ENCODE measurements around the gene TSC2. TPM values are rescaled to one million over a fixed set of nuclear protein-coding genes. Genes with fewer than 3 reads are reported as not detected.
A peak's percentile ranks its signal among the peaks of the same experiment; 100 is the strongest.

The TSC2 gene
- total RNA-seq, 1 experiment from 2014 or later, result 134 TPM

DNA sequence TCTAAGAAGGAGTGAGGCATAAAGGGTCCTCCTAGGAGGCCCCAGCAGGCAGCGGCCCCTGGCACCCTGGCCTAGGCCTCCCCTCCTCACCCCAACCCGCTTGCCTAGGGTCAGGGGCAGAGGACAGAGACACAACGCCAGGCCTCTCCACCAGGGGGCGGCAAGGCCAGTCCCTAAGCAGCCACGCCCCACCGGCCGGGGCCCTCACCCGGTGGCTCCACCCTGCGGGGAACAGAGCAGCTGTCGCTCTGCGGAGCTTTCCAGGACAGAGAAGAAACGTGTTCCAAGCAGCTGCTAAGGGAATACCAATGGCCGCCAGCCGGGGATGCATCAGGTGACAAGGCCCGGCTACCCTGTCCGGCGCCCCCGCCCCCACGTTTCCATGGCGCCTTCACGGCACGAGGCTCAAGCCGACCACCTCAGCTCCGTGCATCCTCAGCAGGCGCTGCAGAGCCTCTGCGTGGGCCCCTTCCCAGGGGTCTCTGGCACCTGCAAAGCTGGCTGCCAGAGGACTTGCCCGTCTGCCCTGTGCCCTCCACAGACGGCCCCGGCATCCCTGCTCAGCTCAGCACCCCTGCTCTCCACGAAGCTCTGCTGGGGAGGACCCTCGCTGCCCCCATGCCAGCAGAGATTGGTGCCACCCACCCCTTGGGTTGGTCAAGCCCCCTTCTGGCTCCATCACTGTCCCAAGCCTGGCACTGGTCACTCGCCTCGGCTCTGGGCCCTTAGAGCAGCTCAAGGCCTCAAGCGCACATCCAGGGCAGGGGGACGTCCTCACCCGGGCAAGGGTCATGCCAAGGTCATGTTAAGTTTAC is 43.8 kb upstream of the TSC2 start:
- POLR2A ChIA-PET, result interaction anchor here (0.6 to 3.0 kb wide), 6 partner anchors 12 to 147 kb away, joined by 3 to 13 read pairs (median 5); partner anchors contain the start of genes NTHL1, RPS2 and TSC2
- peak overlapping the region; percentile 27; the same call in 1 of the 2 replicates for H3K4me3 Mint-ChIP-seq
- CTCF ChIA-PET, result interaction anchor here (0.6 to 3.9 kb wide), 68 partner anchors 11 to 949 kb away, joined by 3 to 82 read pairs (median 6); partner anchors contain the start of genes CASKIN1, CEMP1, GFER and MSRB1
- no peak overlapping the region for H3K27ac Mint-ChIP-seq
- peaks cover 19% of the 10 kb centered on the region for H3K36me3 Mint-ChIP-seq
- no peaks in the 10 kb centered on the region for H3K9me3 Mint-ChIP-seq
- TF ChIP-seq ZNF232 (CRISPR knock-in tag; IDR thresholded peaks at IDR 0.05), result no peak
- TF ChIP-seq CTCF (IDR thresholded peaks at IDR 0.05), result peak; percentile 92
- 0 out of 2 replicates have a peak, but pooled peaks have one; percentile 54 for TF ChIP-seq CREM (CRISPR knock-in tag; IDR thresholded peaks at IDR 0.05)
- peak; percentile 78 for TF ChIP-seq USF1 (CRISPR knock-in tag; IDR thresholded peaks at IDR 0.05)
- no peak for TF ChIP-seq GTF2I (CRISPR knock-in tag; conservative IDR thresholded peaks at IDR 0.05)
- 0 out of 2 replicates have a peak, but pooled peaks have one; percentile 13 for TF ChIP-seq ZNF317 (CRISPR knock-in tag; IDR thresholded peaks at IDR 0.05; ENCODE audit: borderline replicate concordance, low read depth)
- TF ChIP-seq, protein P1, sequence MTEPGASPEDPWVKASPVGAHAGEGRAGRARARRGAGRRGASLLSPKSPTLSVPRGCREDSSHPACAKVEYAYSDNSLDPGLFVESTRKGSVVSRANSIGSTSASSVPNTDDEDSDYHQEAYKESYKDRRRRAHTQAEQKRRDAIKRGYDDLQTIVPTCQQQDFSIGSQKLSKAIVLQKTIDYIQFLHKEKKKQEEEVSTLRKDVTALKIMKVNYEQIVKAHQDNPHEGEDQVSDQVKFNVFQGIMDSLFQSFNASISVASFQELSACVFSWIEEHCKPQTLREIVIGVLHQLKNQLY (CRISPR knock-in tag; IDR thresholded peaks at IDR 0.05), result no peak
- peak; percentile 74 for TF ChIP-seq USF2 (CRISPR knock-in tag; IDR thresholded peaks at IDR 0.05)
- no peak for TF ChIP-seq ZNF423 (CRISPR knock-in tag; IDR thresholded peaks at IDR 0.05)
- TF ChIP-seq JUN (CRISPR knock-in tag; IDR thresholded peaks at IDR 0.05), result no peak
- TF ChIP-seq ETV6 (CRISPR knock-in tag; IDR thresholded peaks at IDR 0.05), result peak; percentile 85; the same call in 1 of the 2 replicates
- TF ChIP-seq NR3C1 (CRISPR knock-in tag; conservative IDR thresholded peaks at IDR 0.05; ENCODE audit: low read depth), result no peak
- no peak for TF ChIP-seq ATF1 (CRISPR knock-in tag; IDR thresholded peaks at IDR 0.05)
- no peak for TF ChIP-seq SOX15 (CRISPR knock-in tag; IDR thresholded peaks at IDR 0.05)
- TF ChIP-seq, protein P2, sequence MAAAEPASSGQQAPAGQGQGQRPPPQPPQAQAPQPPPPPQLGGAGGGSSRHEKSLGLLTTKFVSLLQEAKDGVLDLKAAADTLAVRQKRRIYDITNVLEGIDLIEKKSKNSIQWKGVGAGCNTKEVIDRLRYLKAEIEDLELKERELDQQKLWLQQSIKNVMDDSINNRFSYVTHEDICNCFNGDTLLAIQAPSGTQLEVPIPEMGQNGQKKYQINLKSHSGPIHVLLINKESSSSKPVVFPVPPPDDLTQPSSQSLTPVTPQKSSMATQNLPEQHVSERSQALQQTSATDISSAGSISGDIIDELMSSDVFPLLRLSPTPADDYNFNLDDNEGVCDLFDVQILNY (CRISPR knock-in tag; IDR thresholded peaks at IDR 0.05), result 0 out of 2 replicates have a peak, but pooled peaks have one; percentile 15
- 0 out of 2 replicates have a peak, but pooled peaks have one; percentile 32 for TF ChIP-seq FOXK1 (CRISPR knock-in tag; IDR thresholded peaks at IDR 0.05)
- no peak for TF ChIP-seq ESRRA (CRISPR knock-in tag; IDR thresholded peaks at IDR 0.05; ENCODE audit: borderline replicate concordance)
- TF ChIP-seq HMGXB4 (CRISPR knock-in tag; IDR thresholded peaks at IDR 0.05), result peak; percentile 49; the same call in 1 of the 2 replicates
- no peak for TF ChIP-seq ERG (CRISPR knock-in tag; IDR thresholded peaks at IDR 0.05)
- TF ChIP-seq ZNF281 (CRISPR knock-in tag; IDR thresholded peaks at IDR 0.05), result no peak
- TF ChIP-seq, protein P3, sequence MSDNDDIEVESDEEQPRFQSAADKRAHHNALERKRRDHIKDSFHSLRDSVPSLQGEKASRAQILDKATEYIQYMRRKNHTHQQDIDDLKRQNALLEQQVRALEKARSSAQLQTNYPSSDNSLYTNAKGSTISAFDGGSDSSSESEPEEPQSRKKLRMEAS (CRISPR knock-in tag; IDR thresholded peaks at IDR 0.05), result peak; percentile 79; the same call in 1 of the 2 replicates
- TF ChIP-seq SP1 (CRISPR knock-in tag; conservative IDR thresholded peaks at IDR 0.05), result peak; percentile 82
- TF ChIP-seq, protein P4, sequence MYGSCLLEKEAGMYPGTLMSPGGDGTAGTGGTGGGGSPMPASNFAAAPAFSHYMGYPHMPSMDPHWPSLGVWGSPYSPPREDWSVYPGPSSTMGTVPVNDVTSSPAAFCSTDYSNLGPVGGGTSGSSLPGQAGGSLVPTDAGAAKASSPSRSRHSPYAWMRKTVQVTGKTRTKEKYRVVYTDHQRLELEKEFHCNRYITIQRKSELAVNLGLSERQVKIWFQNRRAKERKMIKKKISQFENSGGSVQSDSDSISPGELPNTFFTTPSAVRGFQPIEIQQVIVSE (CRISPR knock-in tag; IDR thresholded peaks at IDR 0.05; ENCODE audit: borderline replicate concordance), result no peak
- peaks cover 35% of the 10 kb centered on the region for H3K4me1 Mint-ChIP-seq
- ATAC-seq (peak; percentile 94), DNase-seq (ENCODE audit: low spot score) (peak; percentile 99)
- H3K27me3 Mint-ChIP-seq (ENCODE audit: low read depth), result no peaks in the 10 kb centered on the region
